ENCODE results near the gene ELMO1. TPM values are rescaled to one million over a fixed set of nuclear protein-coding genes. Genes with fewer than 3 reads are reported as not detected.
A peak's percentile ranks its signal among the peaks of the same experiment; 100 is the strongest.

Gene ELMO1
- total RNA-seq, 1 donor from 2014 or later: 53.8 TPM

- Histone ChIP-seq H3K27me3 (no peaks in the 10 kb centered on the region), H3K27ac (no peak overlapping the region), H3K36me3 (no peaks in the 10 kb centered on the region), H3K4me3 (no peak overlapping the region), H3K9me3 (no peaks in the 10 kb centered on the region), H3K4me1 (peaks cover 44% of the 10 kb centered on the region)
- ATAC-seq (no peak), DNase-seq (no peak)
- TF ChIP-seq CTCF (IDR thresholded peaks at IDR 0.05): no peak
- intact Hi-C loops (cut with DNase I): no loop called here
Measured at GRCh38 chr7:37285706-37286453, 162.8 kb downstream of the ELMO1 start.

GRCh38 chr7:37284805-37285231 is 163.8 kb downstream of the ELMO1 start:
- DNase-seq (peak; percentile 69), ATAC-seq (peak; percentile 88)
- H3K4me1 ChIP-seq: peaks cover 44% of the 10 kb centered on the region
- H3K27ac ChIP-seq: no peak overlapping the region
- no peaks in the 10 kb centered on the region for H3K36me3 ChIP-seq
- H3K9me3 ChIP-seq: no peaks in the 10 kb centered on the region
- intact Hi-C loops (cut with DNase I): no loop called here
- H3K4me3 ChIP-seq: no peak overlapping the region
- no peaks in the 10 kb centered on the region for H3K27me3 ChIP-seq
- peak; percentile 78 for TF ChIP-seq CTCF (IDR thresholded peaks at IDR 0.05)

DNA sequence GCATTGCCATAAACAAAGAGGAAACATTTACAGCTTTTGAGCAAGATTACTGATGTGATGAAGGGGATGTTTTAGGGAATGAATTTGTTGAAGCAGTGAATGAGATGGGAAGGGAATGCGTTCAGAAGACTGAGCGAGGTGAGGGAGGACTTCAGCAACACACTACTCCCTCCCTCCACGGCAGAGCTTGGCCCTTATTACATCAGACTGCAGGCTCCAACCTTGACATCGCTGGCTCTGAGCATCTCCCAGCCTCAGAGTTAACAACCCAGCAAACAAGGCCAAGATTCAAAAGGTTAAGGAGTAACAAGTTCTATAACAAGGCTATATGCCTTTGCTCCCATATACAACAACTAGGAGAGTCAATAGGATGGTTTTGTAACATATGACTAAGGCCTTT is 164.4 kb downstream of the ELMO1 start:
- intact Hi-C loops (cut with DNase I): no loop called here
- TF ChIP-seq CTCF (IDR thresholded peaks at IDR 0.05): no peak
- H3K9me3 ChIP-seq: no peaks in the 10 kb centered on the region
- ATAC-seq: no peak
- H3K4me1 ChIP-seq: peaks cover 39% of the 10 kb centered on the region
- peak overlapping the region; percentile 43 for H3K27ac ChIP-seq
- no peaks in the 10 kb centered on the region for H3K36me3 ChIP-seq
- no peak for DNase-seq
- no peaks in the 10 kb centered on the region for H3K27me3 ChIP-seq
- H3K4me3 ChIP-seq: no peak overlapping the region

- no peak for TF ChIP-seq CTCF (IDR thresholded peaks at IDR 0.05)
- intact Hi-C loops (cut with DNase I): no loop called here
- no peak overlapping the region for H3K4me3 ChIP-seq
Measured at GRCh38 chr7:37283716-37284115, 164.9 kb downstream of the ELMO1 start.

DNA sequence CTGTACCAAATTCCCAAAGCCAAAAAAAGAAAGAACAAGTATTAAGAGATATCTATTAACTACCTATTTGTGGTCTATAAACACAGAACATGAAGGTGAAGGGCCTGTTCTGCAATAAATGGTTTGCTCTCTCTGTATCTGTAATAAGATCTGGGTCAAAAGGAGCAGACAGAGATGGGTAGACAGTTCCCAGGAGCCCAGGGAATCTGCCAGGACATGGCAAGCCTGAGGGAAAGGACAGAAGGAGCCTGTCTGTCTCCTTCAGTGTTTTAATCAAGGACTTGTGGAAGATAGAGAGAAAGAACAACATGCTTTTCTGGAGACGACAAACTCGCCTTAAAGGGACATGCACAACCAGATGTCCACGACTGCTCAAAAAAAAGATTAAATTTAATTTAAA is 165.7 kb downstream of the ELMO1 start:
- no peak for TF ChIP-seq CTCF (IDR thresholded peaks at IDR 0.05)
- Histone ChIP-seq H3K9me3 (no peaks in the 10 kb centered on the region), H3K36me3 (no peaks in the 10 kb centered on the region), H3K4me3 (no peak overlapping the region), H3K27ac (no peak overlapping the region), H3K4me1 (peaks cover 39% of the 10 kb centered on the region), H3K27me3 (no peaks in the 10 kb centered on the region)
- ATAC-seq (no peak), DNase-seq (no peak)
- intact Hi-C loops (cut with DNase I): no loop called here

More at GRCh38 chr7:37283716-37284115, 164.9 kb downstream of the ELMO1 start:
- Histone ChIP-seq H3K36me3 (no peaks in the 10 kb centered on the region), H3K4me1 (peaks cover 39% of the 10 kb centered on the region), H3K27me3 (no peaks in the 10 kb centered on the region), H3K27ac (peak overlapping the region; percentile 43), H3K9me3 (no peaks in the 10 kb centered on the region)
- DNase-seq (no peak), ATAC-seq (peak; percentile 53)
